ENCODE results near the gene ZC3H10. TPM values are rescaled to one million over a fixed set of nuclear protein-coding genes. Genes with fewer than 3 reads are reported as not detected.

The ZC3H10 gene
- polyA plus RNA-seq, 1 donor: 3.6 TPM

Other genes with a start within 250 kb of the ZC3H10 start
- gene PYM1, start 190.4 kb upstream of the ZC3H10 start, polyA plus RNA-seq (ENCODE audit: insufficient read length): 17.9 TPM
- 15.0 TPM for gene DGKA, start 187.1 kb upstream of the ZC3H10 start, polyA plus RNA-seq (ENCODE audit: insufficient read length)
- 1.1 TPM for gene PMEL, start 152.2 kb upstream of the ZC3H10 start, polyA plus RNA-seq (ENCODE audit: insufficient read length)
- gene CDK2, start 151.4 kb upstream of the ZC3H10 start, polyA plus RNA-seq (ENCODE audit: insufficient read length): 23.4 TPM
- gene RAB5B, start 144.2 kb upstream of the ZC3H10 start, polyA plus RNA-seq (ENCODE audit: insufficient read length): 129 TPM
- gene SUOX, start 121.0 kb upstream of the ZC3H10 start, polyA plus RNA-seq (ENCODE audit: insufficient read length): 16.1 TPM
- gene IKZF4, start 97.2 kb upstream of the ZC3H10 start, polyA plus RNA-seq (ENCODE audit: insufficient read length): 9.4 TPM
- gene RPS26, start 76.3 kb upstream of the ZC3H10 start, polyA plus RNA-seq (ENCODE audit: insufficient read length): 69.7 TPM
- 187 TPM for gene ERBB3, start 38.1 kb upstream of the ZC3H10 start, polyA plus RNA-seq (ENCODE audit: insufficient read length)
- gene PA2G4, start 13.7 kb upstream of the ZC3H10 start, polyA plus RNA-seq (ENCODE audit: insufficient read length): 111 TPM
- 5,976 TPM for gene RPL41, start 1.6 kb upstream of the ZC3H10 start, polyA plus RNA-seq (ENCODE audit: insufficient read length)
- gene ESYT1, start 10.0 kb downstream of the ZC3H10 start, polyA plus RNA-seq (ENCODE audit: insufficient read length): 71.4 TPM
- 905 TPM for gene MYL6B, start 34.3 kb downstream of the ZC3H10 start, polyA plus RNA-seq (ENCODE audit: insufficient read length)
- 1,230 TPM for gene MYL6, start 40.1 kb downstream of the ZC3H10 start, polyA plus RNA-seq (ENCODE audit: insufficient read length)
- gene SMARCC2, start 71.2 kb downstream of the ZC3H10 start, polyA plus RNA-seq (ENCODE audit: insufficient read length): 53.8 TPM
- 42.7 TPM for gene RNF41, start 103.7 kb downstream of the ZC3H10 start, polyA plus RNA-seq (ENCODE audit: insufficient read length)
- 16.8 TPM for gene NABP2, start 106.1 kb downstream of the ZC3H10 start, polyA plus RNA-seq (ENCODE audit: insufficient read length)
- 0.56 TPM for gene SLC39A5, start 111.8 kb downstream of the ZC3H10 start, polyA plus RNA-seq (ENCODE audit: insufficient read length)
- gene ANKRD52, start 140.1 kb downstream of the ZC3H10 start, polyA plus RNA-seq (ENCODE audit: insufficient read length): 17.3 TPM
- 28.6 TPM for gene COQ10A, start 148.7 kb downstream of the ZC3H10 start, polyA plus RNA-seq (ENCODE audit: insufficient read length)
- gene CS, start 182.1 kb downstream of the ZC3H10 start, polyA plus RNA-seq (ENCODE audit: insufficient read length): 228 TPM
- 58.3 TPM for gene CNPY2, start 197.7 kb downstream of the ZC3H10 start, polyA plus RNA-seq (ENCODE audit: insufficient read length)
- 45.1 TPM for gene PAN2, start 215.7 kb downstream of the ZC3H10 start, polyA plus RNA-seq (ENCODE audit: insufficient read length)
- 0.34 TPM for gene IL23A, start 220.6 kb downstream of the ZC3H10 start, polyA plus RNA-seq (ENCODE audit: insufficient read length)
- 61.9 TPM for gene STAT2, start 241.8 kb downstream of the ZC3H10 start, polyA plus RNA-seq (ENCODE audit: insufficient read length)
- gene APOF, start 244.6 kb downstream of the ZC3H10 start, polyA plus RNA-seq (ENCODE audit: insufficient read length): not detected